Uterus (tissue), 4 donors: ENCODE results near the gene ZFYVE28. TPM values are rescaled to one million over a fixed set of nuclear protein-coding genes. Genes with fewer than 3 reads are reported as not detected.

Source experiments
- DNase-seq, 2 donors: peaks; one replicate each; pipeline ENCODE4 v3.0.0-alpha.2; 2019 to 2020
- H3K27ac ChIP-seq, 2 donors: fragments of 200-600 bp; sonication (generic); 1 replicate in 1 of 2; 2 replicates in 1 of 2; pipeline ENCODE4 v1.5.1; 2016 to 2018
- H3K27me3 ChIP-seq, 2 donors: fragments of 200-600 bp; sonication (generic); one replicate each; pipeline ENCODE4 v1.5.1; 2018 to 2019; ENCODE audit warnings: control low read depth in 1 of 2
- H3K36me3 ChIP-seq, 2 donors: fragments of 200-600 bp; sonication (generic); one replicate each; pipeline ENCODE4 v1.5.1; 2019; ENCODE audit warnings: control low read depth in 1 of 2
- H3K4me1 ChIP-seq, 2 donors: fragments of 200-600 bp; sonication (generic); one replicate each; pipeline ENCODE4 v1.5.1; 2018 to 2019; ENCODE audit warnings: control low read depth in 1 of 2
- H3K4me3 ChIP-seq, 2 donors: fragments of 200-600 bp; sonication (generic); 1 replicate in 1 of 2; 2 replicates in 1 of 2; pipeline ENCODE4 v1.5.1; 2018 to 2019; ENCODE audit warnings: mild to moderate bottlenecking in 1 of 2
- H3K9me3 ChIP-seq, 2 donors: fragments of 200-600 bp; sonication (generic); one replicate each; pipeline ENCODE4 v1.5.1; 2019; ENCODE audit warnings: control low read depth in 1 of 2
- CTCF ChIP-seq, 4 experiments: fragments of 200-600 bp in 2 of 4; fragments of 450-650 bp in 2 of 4; sonication (generic) in 2 of 4; IDR thresholded peaks; one replicate each; pipeline ENCODE4 v1.5.1; 2016 to 2019; ENCODE audit warnings: antibody characterized with exemption in 4 of 4, mild to moderate bottlenecking in 2 of 4, moderate library complexity in 1 of 4
- POLR2A ChIP-seq, 2 donors: fragments of 450-650 bp; IDR thresholded peaks; one replicate each; pipeline ENCODE4 v1.6.1; 2016; ENCODE audit warnings: antibody characterized with exemption in 2 of 2, mild to moderate bottlenecking in 1 of 2, moderate library complexity in 1 of 2
- intact Hi-C: fragments of 100-400 bp; cut with DNase I; formaldehyde crosslinking; loops from one replicate; pipeline ENCODE4 v1.15.1; 2023; ENCODE audit warnings: low total_unique reads
- total RNA-seq, 4 donors: library from RNA; depleted of rRNA in 3 of 4; stranded (reverse); fragments of >200 nt in 3 of 4; gene quantifications; one replicate each; pipeline versions ENCODE4 v1.1.0 to v1.2.4, GENCODE V29; 2014 to 2023
- donor health status: DM: yes; HTN: yes; CAD: no.

Gene ZFYVE28
- total RNA-seq, 4 donors from 2014 or later, result 5.4 to 16.7 (median 13.4) TPM

GRCh38 chr4:2253160-2254084 is 165.0 kb downstream of the ZFYVE28 start:
- no peak overlapping the region for H3K27ac ChIP-seq

GRCh38 chr4:2252530-2253091 is 165.8 kb downstream of the ZFYVE28 start:
- Histone ChIP-seq H3K4me3 (no peak overlapping the region), H3K4me1 (peaks cover 9 to 29% of the 10 kb centered on the region in 2 donors), H3K27ac (no peak overlapping the region), H3K27me3 (no peaks in the 10 kb centered on the region), H3K9me3 (no peaks in the 10 kb centered on the region), H3K36me3 (no peaks in the 10 kb centered on the region)
- intact Hi-C loops, result no loop called here
- TF ChIP-seq CTCF (IDR thresholded peaks at IDR 0.05) (no peak), POLR2A (IDR thresholded peaks at IDR 0.05) (no peak)
- DNase-seq, result no peak

More at GRCh38 chr4:2253160-2254084, 165.0 kb downstream of the ZFYVE28 start:
- intact Hi-C loops, result no loop called here
- Histone ChIP-seq H3K27me3 (no peaks in the 10 kb centered on the region), H3K36me3 (no peaks in the 10 kb centered on the region), H3K4me1 (peaks cover 9 to 37% of the 10 kb centered on the region in 2 donors), H3K4me3 (no peak overlapping the region), H3K9me3 (no peaks in the 10 kb centered on the region)
- peak in 1 of 2 donors; percentile 17 for DNase-seq
- TF ChIP-seq POLR2A (IDR thresholded peaks at IDR 0.05), result no peak
- TF ChIP-seq CTCF (IDR thresholded peaks at IDR 0.05), result no peak

- no peak for DNase-seq
- Histone ChIP-seq H3K27me3 (no peaks in the 10 kb centered on the region), H3K27ac (no peak overlapping the region)
These were observed 166.5 kb downstream of the ZFYVE28 start for GRCh38 chr4:2251795-2252529.

GRCh38 chr4:2251073-2251794 is 167.2 kb downstream of the ZFYVE28 start:
- H3K27ac ChIP-seq, result no peak overlapping the region
- intact Hi-C loops, result no loop called here

More at GRCh38 chr4:2251795-2252529, 166.5 kb downstream of the ZFYVE28 start:
- no peaks in the 10 kb centered on the region for H3K9me3 ChIP-seq
- intact Hi-C loops, result no loop called here
- no peak overlapping the region for H3K4me3 ChIP-seq
- no peak for TF ChIP-seq POLR2A (IDR thresholded peaks at IDR 0.05)
- TF ChIP-seq CTCF (IDR thresholded peaks at IDR 0.05), result no peak
- H3K4me1 ChIP-seq, result peaks cover 9 to 22% of the 10 kb centered on the region in 2 donors
- H3K36me3 ChIP-seq, result no peaks in the 10 kb centered on the region

More at GRCh38 chr4:2251073-2251794, 167.2 kb downstream of the ZFYVE28 start:
- no peak for TF ChIP-seq POLR2A (IDR thresholded peaks at IDR 0.05)
- no peak for TF ChIP-seq CTCF (IDR thresholded peaks at IDR 0.05)
- no peak overlapping the region for H3K4me3 ChIP-seq
- no peaks in the 10 kb centered on the region for H3K9me3 ChIP-seq
- no peaks in the 10 kb centered on the region for H3K27me3 ChIP-seq
- H3K36me3 ChIP-seq, result no peaks in the 10 kb centered on the region
- peaks cover 4 to 15% of the 10 kb centered on the region in 2 donors for H3K4me1 ChIP-seq
- peak in 1 of 2 donors; percentile 13 for DNase-seq
